ENCODE measurements around the gene GHDC. TPM values are rescaled to one million over a fixed set of nuclear protein-coding genes. Genes with fewer than 3 reads are reported as not detected.
"Not testable (repeated sequence)": the region's sequence is repeated elsewhere in the genome, so short reads cannot be mapped to it uniquely, and the experiment has no call there.

Gene GHDC
- total and polyA plus RNA-seq, 2 of the 8 experiments (the other 6 are each of a cell fraction or from before 2014, with no cell fraction given), result 7.4 to 8.1 TPM

GRCh38 chr17:42241871-42242270 lies 47.6 kb upstream of the GHDC start:
- no peak overlapping the region for H3K14ac ChIP-seq (ENCODE audit: insufficient read length)
- DNase-seq (ENCODE audit: low read depth in 1 of 2, low spot score in 2 of 2), result no peak
- H2BK12ac ChIP-seq (ENCODE audit: low read depth, low read length), result no peak overlapping the region
- no peak overlapping the region for H2AK5ac ChIP-seq (ENCODE audit: low read depth, low read length)
- H3K4ac ChIP-seq (replicated peaks; ENCODE audit: insufficient read length, low read depth, low read length), result no peak overlapping the region
- H3K27me3 ChIP-seq (replicated peaks in 1 of 4; ENCODE audit: control insufficient read depth in 3 of 4, extremely low read depth in 1 of 4, insufficient read depth in 3 of 4, low read length in 3 of 4), result no peaks in the 10 kb centered on the region
- no peak overlapping the region for H3K56ac ChIP-seq (replicated peaks; ENCODE audit: insufficient read length, low read depth, low read length)
- no peak overlapping the region for H2BK15ac ChIP-seq (ENCODE audit: low read length)
- no peak overlapping the region for H2BK120ac ChIP-seq (replicated peaks; ENCODE audit: low read depth, low read length)
- no peak overlapping the region for H3K4me3 ChIP-seq (ENCODE audit: extremely low read depth in 1 of 4, insufficient read depth in 2 of 4, low read depth in 3 of 4, low read length in 4 of 4)
- peaks cover 0 to 2% of the 10 kb centered on the region in 2 experiments for H4K20me1 ChIP-seq (replicated peaks in 1 of 2; ENCODE audit: control insufficient read depth in 1 of 2, insufficient read depth in 2 of 2, low read length in 2 of 2)
- TF ChIP-seq YY1 (IDR thresholded peaks at IDR 0.05; ENCODE audit: low read depth, low read length) (no peak), CBX5 (IDR thresholded peaks at IDR 0.05; ENCODE audit: low read depth, low read length) (no peak)
- no peak overlapping the region for H3K27ac ChIP-seq (ENCODE audit: low read depth, low read length)
- no peak overlapping the region for H3K23ac ChIP-seq (ENCODE audit: insufficient read length)
- CTCF ChIA-PET (ENCODE audit: partially characterized antibody), result no interaction called here
- peaks cover 0 to 30% of the 10 kb centered on the region in 2 experiments; a peak in 2 of 4 replicates for H3K79me2 ChIP-seq (ENCODE audit: control insufficient read depth in 1 of 2, insufficient read depth in 2 of 2, low read length in 2 of 2)
- peaks cover 3% of the 10 kb centered on the region for H3K23me2 ChIP-seq (ENCODE audit: low read depth, low read length)
- no peaks in the 10 kb centered on the region; a peak in 1 of 7 replicates for H3K4me1 ChIP-seq (replicated peaks in 1 of 4; ENCODE audit: control insufficient read depth in 3 of 4, insufficient read depth in 4 of 4, low read length in 3 of 4)
- H3K4me2 ChIP-seq (ENCODE audit: insufficient read depth in 1 of 2, low read depth in 2 of 2, low read length in 2 of 2), result no peak overlapping the region
- no peak overlapping the region for H4K8ac ChIP-seq (ENCODE audit: extremely low read depth, insufficient read depth, low read length)
- no peak overlapping the region for H3K9ac ChIP-seq (replicated peaks in 1 of 4; ENCODE audit: extremely low read depth in 1 of 4, low read depth in 3 of 4, low read length in 3 of 4)
- FAIRE-seq, result no peak
- H4K5ac ChIP-seq (ENCODE audit: insufficient read length, low read depth, low read length), result no peak overlapping the region
- no peak overlapping the region for H2BK5ac ChIP-seq (ENCODE audit: low read depth, low read length)
- no peaks in the 10 kb centered on the region for H3K9me3 ChIP-seq (ENCODE audit: insufficient read depth in 2 of 2, low read depth in 1 of 2, low read length in 1 of 2)
- 83% methylated on average over 1 of the region's 1 CpG; no CpG with 5 or more reads in 1 of the 2 experiments for WGBS, 2 experiments (ENCODE audit: extremely low coverage in 1 of 2, insufficient coverage in 1 of 2, insufficient read length in 1 of 2, insufficient replicate concordance in 2 of 2, low coverage in 1 of 2, low lambda C conversion rate in 2 of 2, missing lambda C conversion rate in 1 of 2)
- no peak overlapping the region for H3K18ac ChIP-seq (ENCODE audit: extremely low read depth, low read length)
- H2AFZ ChIP-seq (ENCODE audit: low read length), result no peak overlapping the region
- POLR2A ChIA-PET (ENCODE audit: partially characterized antibody), result no interaction called here
- no peaks in the 10 kb centered on the region for H3K36me3 ChIP-seq (ENCODE audit: control insufficient read depth in 2 of 4, insufficient read depth in 4 of 4, low read length in 3 of 4)
- H2BK20ac ChIP-seq (ENCODE audit: low read length), result no peak overlapping the region
- H4K91ac ChIP-seq (replicated peaks; ENCODE audit: insufficient read length, low read length), result no peak overlapping the region
- H3K79me1 ChIP-seq (ENCODE audit: low read depth, low read length), result peaks cover 4% of the 10 kb centered on the region

GRCh38 chr17:42240863-42241262 lies 46.6 kb upstream of the GHDC start:
- H2BK12ac ChIP-seq (ENCODE audit: low read depth, low read length); H4K5ac ChIP-seq (ENCODE audit: insufficient read length, low read depth, low read length); H3K9me3 ChIP-seq (ENCODE audit: insufficient read depth in 2 of 2, low read depth in 1 of 2, low read length in 1 of 2); H2AK5ac ChIP-seq (ENCODE audit: low read depth, low read length); H3K18ac ChIP-seq (ENCODE audit: extremely low read depth, low read length); H3K4ac ChIP-seq (replicated peaks; ENCODE audit: insufficient read length, low read depth, low read length); H2BK20ac ChIP-seq (ENCODE audit: low read length); H3K23ac ChIP-seq (ENCODE audit: insufficient read length); H3K23me2 ChIP-seq (ENCODE audit: low read depth, low read length); H4K91ac ChIP-seq (replicated peaks; ENCODE audit: insufficient read length, low read length); H3K4me2 ChIP-seq (ENCODE audit: insufficient read depth in 1 of 2, low read depth in 2 of 2, low read length in 2 of 2); H4K8ac ChIP-seq (ENCODE audit: extremely low read depth, insufficient read depth, low read length); H4K20me1 ChIP-seq (replicated peaks in 1 of 2; ENCODE audit: control insufficient read depth in 1 of 2, insufficient read depth in 2 of 2, low read length in 2 of 2); H3K27ac ChIP-seq (ENCODE audit: low read depth, low read length); H2BK5ac ChIP-seq (ENCODE audit: low read depth, low read length); DNase-seq (ENCODE audit: low read depth in 1 of 2, low spot score in 2 of 2); H3K36me3 ChIP-seq (ENCODE audit: control insufficient read depth in 2 of 4, insufficient read depth in 4 of 4, low read length in 3 of 4); FAIRE-seq; H3K79me1 ChIP-seq (ENCODE audit: low read depth, low read length); H3K4me1 ChIP-seq (replicated peaks in 1 of 4; ENCODE audit: control insufficient read depth in 3 of 4, insufficient read depth in 4 of 4, low read length in 3 of 4); POLR2A ChIA-PET (ENCODE audit: partially characterized antibody); H2BK120ac ChIP-seq (replicated peaks; ENCODE audit: low read depth, low read length); H3K14ac ChIP-seq (ENCODE audit: insufficient read length); H3K9ac ChIP-seq (replicated peaks in 1 of 4; ENCODE audit: extremely low read depth in 1 of 4, low read depth in 3 of 4, low read length in 3 of 4); H2BK15ac ChIP-seq (ENCODE audit: low read length); H3K4me3 ChIP-seq (ENCODE audit: extremely low read depth in 1 of 4, insufficient read depth in 2 of 4, low read depth in 3 of 4, low read length in 4 of 4); H3K56ac ChIP-seq (replicated peaks; ENCODE audit: insufficient read length, low read depth, low read length); H2AFZ ChIP-seq (ENCODE audit: low read length); H3K27me3 ChIP-seq (replicated peaks in 1 of 4; ENCODE audit: control insufficient read depth in 3 of 4, extremely low read depth in 1 of 4, insufficient read depth in 3 of 4, low read length in 3 of 4): not testable (repeated sequence)
- CTCF ChIA-PET (ENCODE audit: partially characterized antibody), result interaction anchor here (1.1 to 7.8 kb wide), 2 partner anchors 18 to 162 kb away, joined by 4 to 56 read pairs; no protein-coding TSS in a partner anchor
- H3K79me2 ChIP-seq (ENCODE audit: control insufficient read depth in 1 of 2, insufficient read depth in 2 of 2, low read length in 2 of 2), result peaks cover 0 to 25% of the 10 kb centered on the region in 2 experiments; a peak in 2 of 4 replicates
- 88% methylated on average over 4 of the region's 4 CpGs; no CpG with 5 or more reads in 1 of the 2 experiments for WGBS, 2 experiments (ENCODE audit: extremely low coverage in 1 of 2, insufficient coverage in 1 of 2, insufficient read length in 1 of 2, insufficient replicate concordance in 2 of 2, low coverage in 1 of 2, low lambda C conversion rate in 2 of 2, missing lambda C conversion rate in 1 of 2)
